Vagina (tissue), 2 donors: Measurements from ENCODE around the gene UNC13B.

Source experiments
- CTCF ChIP-seq, 3 experiments: fragments of 450-650 bp in 2 of 3; fragments of 200-600 bp in 1 of 3; sonication (generic) in 1 of 3; IDR thresholded peaks; one replicate each; pipeline ENCODE4 v1.5.1; 2017 to 2019; ENCODE audit warnings: antibody characterized with exemption in 3 of 3, mild to moderate bottlenecking in 2 of 3, moderate library complexity in 2 of 3
- POLR2A ChIP-seq, 2 donors: fragments of 450-650 bp; IDR thresholded peaks; one replicate each; pipeline ENCODE4 v1.6.1; 2017; ENCODE audit warnings: antibody characterized with exemption in 2 of 2, mild to moderate bottlenecking in 2 of 2, moderate library complexity in 2 of 2
- POLR2AphosphoS5 ChIP-seq, 2 donors: sonication (generic); formaldehyde crosslinking; IDR thresholded peaks; one replicate each; pipeline ENCODE4 v1.9.0; 2017; ENCODE audit warnings: antibody characterized with exemption in 2 of 2, mild to moderate bottlenecking in 2 of 2, low read depth in 1 of 2; ENCODE audit not compliant: insufficient read depth in 1 of 2

- no peak for TF ChIP-seq CTCF (IDR thresholded peaks at IDR 0.05)
- no peak for TF ChIP-seq POLR2A (IDR thresholded peaks at IDR 0.05)
- TF ChIP-seq POLR2AphosphoS5 (IDR thresholded peaks at IDR 0.05; ENCODE audit: insufficient read depth in 1 of 2, low read depth in 1 of 2) = no peak
Measured at GRCh38 chr9:35366627-35367026, 204.8 kb downstream of the UNC13B start.
